ENCODE measurements around the gene PINLYP.
"Not testable (repeated sequence)": the region's sequence is repeated elsewhere in the genome, so short reads cannot be mapped to it uniquely, and the experiment has no call there.

Gene PINLYP

DNA sequence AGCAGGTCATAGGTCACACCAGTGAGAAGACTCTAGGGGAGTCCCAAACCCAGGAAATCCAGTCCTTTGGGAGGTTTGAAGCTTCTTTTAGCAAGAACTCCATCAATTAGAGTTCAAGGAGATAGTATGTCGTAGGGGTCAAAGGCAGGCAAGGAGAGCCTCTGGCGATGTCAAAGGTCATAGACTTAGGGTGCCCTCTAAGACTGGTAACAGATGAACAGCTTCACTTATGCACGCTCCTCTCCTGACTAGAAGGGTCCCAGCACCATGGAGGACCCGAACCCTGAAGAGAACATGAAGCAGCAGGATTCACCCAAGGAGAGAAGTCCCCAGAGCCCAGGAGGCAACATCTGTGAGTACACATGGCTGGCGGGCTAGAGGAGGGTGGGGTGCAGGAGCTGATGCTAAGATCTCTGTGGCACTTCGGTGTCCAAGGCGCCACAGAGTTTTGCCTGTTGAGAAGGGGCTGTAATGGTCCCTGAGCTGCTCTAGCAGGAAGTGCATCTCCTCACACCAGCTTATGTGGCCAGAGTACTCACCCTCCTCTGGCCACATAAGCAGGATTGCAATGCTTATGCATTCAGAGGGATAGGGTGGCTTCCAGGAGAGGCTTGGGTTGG is 21.4 kb downstream of the PINLYP start:
- intact Hi-C loops (cut with DNase I) = loop anchor here (1.0 to 10.0 kb wide), 3 partner anchors 22 to 62 kb away; partner anchors contain the start of genes PINLYP, XRCC1 and ZNF575
- DNase-seq = peak in 3 of 42 donors; percentile 14 to 32 (median 19)

DNA sequence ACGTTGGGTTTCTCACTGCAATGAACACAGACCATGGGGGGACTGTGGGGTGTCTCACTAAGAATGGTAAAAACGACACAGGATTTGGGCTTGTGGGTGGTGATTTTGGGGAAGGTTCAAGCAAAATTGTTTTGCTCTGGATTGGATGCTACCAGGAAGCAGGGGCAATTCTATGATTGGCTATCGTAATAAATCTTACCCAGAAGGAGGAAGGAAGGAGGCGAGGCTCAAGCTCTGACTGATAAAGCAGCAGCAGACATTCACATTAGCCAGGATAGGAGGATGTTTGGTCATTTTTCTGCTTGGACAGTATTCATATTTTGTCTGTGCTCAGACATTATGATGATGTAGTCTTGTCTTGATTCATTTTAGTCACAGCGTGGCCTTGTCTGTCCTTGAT is 22.3 kb downstream of the PINLYP start:
- intact Hi-C loops (cut with DNase I) = loop anchor here (5.0 to 10.0 kb wide), 2 partner anchors 54 to 63 kb away; partner anchors contain the start of gene ZNF575
- peak in 2 of 42 donors; percentile 43 for DNase-seq

DNA sequence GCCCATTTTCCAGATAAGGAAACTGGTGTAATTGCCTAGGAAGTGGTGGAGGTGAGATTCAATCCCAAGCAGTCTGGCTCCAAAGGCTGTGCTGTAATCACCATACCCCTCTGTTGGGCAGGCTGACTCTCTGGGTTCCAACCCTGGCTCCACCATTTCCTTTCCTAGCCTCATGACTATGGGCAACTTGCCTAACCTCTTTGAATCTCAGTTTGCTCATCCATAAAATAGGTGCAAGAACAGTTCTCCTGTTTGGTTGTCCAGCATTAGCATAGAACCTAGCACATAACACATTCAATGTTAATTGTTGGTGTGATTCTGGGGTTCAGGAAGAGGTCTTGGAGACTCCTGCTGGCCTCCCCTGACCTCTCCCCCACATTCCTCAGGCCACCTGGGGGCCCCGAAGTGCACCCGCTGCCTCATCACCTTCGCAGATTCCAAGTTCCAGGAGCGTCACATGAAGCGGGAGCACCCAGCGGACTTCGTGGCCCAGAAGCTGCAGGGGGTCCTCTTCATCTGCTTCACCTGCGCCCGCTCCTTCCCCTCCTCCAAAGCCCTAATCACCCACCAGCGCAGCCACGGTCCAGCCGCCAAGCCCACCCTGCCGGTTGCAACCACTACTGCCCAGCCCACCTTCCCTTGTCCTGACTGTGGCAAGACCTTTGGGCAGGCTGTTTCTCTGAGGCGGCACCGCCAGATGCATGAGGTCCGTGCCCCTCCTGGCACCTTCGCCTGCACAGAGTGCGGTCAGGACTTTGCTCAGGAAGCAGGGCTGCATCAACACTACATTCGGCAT is 23.0 kb downstream of the PINLYP start:
- DNase-seq = no peak
- intact Hi-C loops (cut with DNase I) = loop anchor here (5.0 to 10.0 kb wide), 2 partner anchors 54 to 64 kb away; partner anchors contain the start of gene ZNF575

DNA sequence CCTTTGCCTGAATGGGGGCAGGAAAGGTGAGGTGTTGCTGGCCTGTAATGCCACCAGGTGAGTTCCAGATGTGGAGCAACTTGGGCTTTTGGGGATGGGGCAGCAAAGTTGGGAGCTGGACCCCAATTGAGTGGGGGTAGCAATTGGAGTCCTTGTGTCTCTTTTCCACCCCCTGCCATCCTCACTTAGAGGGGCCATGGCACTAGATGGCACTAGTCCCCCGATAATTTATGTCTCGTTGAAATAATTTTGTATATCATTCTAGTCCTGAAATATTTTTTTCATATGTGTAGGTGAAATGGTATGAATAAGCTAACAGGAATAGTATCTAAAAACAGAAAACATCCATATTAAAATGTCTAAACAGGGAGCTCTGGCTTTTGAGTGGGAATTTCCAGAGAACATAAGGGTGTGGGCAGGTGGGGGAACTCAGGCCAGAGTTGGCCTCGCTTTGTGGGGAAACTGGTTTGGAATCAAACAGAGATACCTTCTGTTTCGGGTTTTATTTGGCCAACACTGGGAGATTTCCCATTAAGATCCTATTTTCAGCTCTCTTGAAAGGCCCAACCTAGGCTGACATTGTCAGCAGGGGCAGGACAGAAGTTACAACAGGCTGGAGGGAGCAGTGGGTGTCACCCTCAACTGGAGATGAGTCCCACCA is 24.2 kb downstream of the PINLYP start:
- intact Hi-C loops (cut with DNase I) = loop anchor here (5.0 to 10.0 kb wide), 2 partner anchors 53 to 65 kb away; partner anchors contain the start of gene ZNF575
- DNase-seq = peak in 4 of 42 donors; percentile 15 to 61 (median 34)

DNA sequence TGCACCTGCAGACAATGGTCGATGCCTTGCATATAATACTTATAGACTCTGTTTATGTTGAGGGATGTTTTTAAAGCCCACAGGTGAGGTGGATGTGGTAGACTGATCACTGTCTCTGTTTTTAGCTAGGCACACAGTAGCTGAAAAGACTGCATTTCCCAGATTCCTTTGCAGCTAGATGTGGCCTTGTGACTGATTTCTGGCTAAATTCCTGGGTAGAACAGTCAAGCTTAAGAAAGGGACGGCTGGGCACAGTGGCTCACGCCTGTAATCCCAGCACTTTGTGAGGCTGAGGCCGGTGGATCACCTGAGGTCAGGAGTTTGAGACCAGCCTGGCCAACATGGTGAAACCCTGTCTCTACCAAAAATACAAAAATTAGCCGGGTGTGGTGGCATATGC is 24.7 kb downstream of the PINLYP start:
- intact Hi-C loops (cut with DNase I) = not testable (repeated sequence)
- DNase-seq = peak in 2 of 42 donors; percentile 38 to 42

DNA sequence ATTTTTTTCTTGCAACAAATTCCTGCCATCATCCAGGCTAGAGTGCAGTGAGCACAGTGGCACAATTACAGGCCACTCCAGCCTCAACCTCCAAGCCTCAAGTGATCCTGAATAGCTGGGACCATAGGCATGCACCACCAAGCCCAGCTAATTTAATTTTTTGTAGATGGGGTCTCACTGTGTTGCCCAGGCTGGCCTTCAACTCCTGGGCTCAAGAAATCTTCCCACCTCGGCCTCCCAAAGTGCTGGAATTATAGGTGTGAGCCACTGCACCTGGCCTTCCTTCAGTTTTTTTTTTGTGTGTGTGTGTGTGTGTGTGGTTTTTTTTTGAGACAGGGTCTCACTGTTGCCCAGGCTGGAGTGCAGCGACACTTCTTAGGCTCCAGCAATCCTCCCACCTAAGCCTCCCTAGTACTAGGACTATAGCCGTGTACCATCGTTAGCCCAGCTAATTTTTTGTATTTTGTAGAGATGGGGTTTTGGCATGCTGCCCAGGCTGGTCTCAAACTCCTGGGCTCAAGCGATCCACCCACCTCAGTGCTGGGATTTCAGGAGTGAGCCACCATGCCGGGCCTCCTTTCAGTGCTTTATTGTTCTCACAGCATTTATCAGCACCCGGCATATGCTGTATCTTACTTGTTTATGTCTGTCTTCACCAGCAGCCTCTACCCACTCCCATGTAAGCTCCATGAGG is 30.4 kb downstream of the PINLYP start:
- intact Hi-C loops (cut with DNase I) = no loop called here
- DNase-seq = no peak

DNA sequence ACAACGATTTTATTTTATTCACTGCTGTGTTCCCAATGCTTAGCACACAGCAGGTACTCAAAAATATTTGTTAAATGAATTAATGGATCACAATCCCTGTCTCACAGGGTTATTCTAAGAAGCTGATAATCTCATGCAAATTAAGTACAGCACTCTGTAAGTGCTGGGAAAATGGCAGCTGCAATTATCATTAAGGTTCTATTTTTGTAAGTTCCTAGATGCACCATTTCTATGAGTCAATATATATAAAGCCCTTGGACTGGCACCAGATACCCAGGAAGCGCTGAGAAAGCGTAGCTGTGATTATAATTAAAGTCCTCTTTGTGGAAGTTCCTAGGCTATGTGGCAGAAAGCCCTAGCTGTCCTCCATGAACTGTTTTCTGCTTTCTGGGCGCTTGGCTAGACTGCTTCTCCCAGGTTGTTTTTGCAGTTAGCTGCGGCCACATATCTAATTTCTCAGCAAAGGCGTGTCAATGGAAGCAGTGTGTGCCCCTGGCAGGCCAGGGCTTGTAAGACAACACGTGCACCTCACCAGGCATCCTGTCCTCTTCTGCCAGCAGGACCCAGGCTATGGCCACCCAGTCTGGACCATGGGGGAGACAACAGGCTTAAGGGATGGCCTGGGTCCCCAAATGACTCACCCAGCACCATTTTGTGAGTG is 31.1 kb downstream of the PINLYP start:
- intact Hi-C loops (cut with DNase I) = no loop called here
- peak in 5 of 42 donors; percentile 3 to 22 (median 13) for DNase-seq

DNA sequence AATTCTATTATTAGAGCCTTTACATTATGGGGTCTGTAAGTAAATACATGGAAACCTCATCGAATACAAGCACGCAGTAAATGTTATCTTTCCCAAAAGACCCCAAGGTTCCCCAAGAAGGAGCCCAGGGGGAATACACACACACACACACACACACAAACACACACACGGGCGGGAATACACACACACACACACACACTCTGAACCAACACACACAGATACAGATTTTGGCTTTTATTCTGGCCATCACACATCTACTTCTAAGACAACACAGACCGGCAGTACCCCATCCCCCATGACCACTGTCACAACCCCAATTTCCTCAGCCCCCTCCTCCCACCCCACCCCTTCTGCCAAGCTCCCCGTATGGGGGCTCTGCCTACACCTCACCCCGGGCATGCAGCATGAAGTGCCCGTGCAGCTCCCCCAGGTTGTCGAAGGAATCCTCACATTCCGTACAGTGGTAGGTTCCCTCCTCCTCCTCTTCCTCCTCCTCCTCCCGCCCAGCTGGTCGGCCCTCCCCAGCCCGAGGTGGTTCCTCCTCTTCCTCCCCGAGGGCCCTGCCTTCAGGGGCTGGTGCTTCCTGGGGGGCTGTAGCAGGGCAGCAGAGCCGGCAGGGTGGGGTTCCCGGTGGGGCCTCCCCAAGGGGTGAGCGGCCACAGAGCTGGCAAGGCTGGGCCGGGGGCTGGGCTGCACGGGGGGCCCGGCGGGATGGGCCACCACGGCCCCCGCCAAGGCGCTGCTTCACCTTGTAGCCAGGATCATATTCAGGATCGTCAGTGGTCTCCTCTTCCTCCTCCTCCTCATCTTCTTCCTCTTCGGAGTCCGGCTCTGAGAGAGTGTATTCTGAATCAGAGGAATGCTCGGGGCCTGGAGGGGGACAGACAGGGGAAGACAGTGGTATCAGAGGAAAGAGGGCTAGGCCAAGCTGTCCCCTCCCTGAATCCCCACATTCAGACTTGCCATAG is 31.9 kb downstream of the PINLYP start:
- peak in 10 of 42 donors; percentile 14 to 63 (median 24) for DNase-seq
- intact Hi-C loops (cut with DNase I) = no loop called here

DNA sequence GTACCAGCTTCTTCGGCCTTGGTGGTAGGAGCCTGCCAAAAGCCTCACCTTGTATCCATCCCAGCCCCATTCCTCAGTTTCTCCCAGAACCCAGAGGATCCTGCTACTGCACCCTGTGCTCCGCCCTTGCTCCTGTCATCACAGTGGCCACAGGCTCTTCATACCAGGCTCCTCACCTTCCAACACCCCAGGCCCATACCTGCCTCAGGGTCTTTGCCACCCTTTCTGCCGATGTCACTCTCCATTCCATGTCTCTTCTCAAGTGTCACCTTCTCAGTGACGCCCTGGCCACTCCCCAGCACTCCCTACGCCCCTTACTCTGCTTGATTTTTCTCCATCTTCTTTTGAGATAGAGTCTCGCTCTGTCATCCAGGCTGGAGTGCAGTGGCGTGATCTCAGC is 34.3 kb downstream of the PINLYP start:
- DNase-seq = no peak
- intact Hi-C loops (cut with DNase I) = no loop called here

DNA sequence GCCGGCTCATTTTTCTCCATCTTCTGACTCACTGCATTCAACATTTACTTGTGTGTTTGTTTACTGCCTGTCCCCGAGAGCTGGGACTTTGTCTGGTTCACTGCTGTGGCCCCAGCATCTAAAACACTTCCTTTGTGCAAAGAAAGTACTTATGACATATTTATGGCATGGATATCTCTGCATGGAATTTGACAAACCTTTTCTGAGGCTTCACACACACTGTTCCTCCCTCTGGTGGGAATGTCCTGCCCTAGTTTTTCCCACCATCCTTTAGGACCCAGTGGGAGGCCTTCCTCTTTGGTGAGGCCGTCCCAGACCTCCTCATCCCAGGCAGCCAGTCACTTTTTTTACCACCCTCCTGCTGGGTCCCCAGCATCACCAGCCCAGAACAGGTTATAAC is 34.9 kb downstream of the PINLYP start:
- intact Hi-C loops (cut with DNase I) = no loop called here
- no peak for DNase-seq

DNA sequence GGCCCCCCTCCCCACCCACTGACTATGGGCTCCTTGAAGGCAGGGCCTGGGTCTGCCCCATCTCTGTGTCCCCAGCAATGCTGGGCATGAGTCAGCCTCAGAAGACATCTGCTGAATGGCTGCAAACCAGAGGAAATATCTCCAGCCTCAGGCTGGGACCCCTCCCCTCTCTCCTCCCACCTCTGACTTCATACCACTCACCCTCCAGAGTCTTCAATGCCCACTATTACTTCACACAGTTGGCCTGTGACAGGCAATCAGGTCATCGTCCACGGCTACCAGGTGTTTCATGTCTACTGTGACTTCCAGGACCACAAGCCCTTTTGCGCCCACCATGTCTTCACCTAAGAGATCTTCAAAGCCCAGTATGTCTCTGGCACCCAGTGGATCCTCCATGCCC is 36.2 kb downstream of the PINLYP start, which contains the start of gene SRRM5:
SRRM5 (plus strand) TSS at position 301 of the 400 bp plus-strand sequence; CDS start at position 335, 34 bp downstream.
- intact Hi-C loops (cut with DNase I) = no loop called here

DNA sequence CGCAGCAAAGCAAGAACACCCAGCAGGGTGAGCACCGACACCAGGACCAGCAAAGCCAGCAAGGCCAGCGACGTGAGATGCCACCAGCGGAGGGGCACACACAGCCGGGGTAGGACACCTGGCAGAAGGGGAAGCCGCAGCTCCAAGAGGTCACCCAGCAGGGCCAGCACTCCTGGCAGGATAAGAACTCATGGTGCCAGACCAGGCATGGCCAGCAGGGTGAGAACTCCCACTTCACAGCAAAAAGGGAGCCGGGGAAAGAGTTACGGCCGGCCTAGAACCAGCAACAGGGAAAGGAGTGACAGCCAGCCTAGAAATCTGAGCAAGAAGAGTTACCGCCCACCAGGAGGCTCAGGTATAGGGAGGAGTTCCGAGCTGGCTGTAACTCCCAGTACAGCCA is 36.8 kb downstream of the PINLYP start:
- no peak for DNase-seq
- intact Hi-C loops (cut with DNase I) = no loop called here

More for the DNA sequence above, 36.2 kb downstream of the PINLYP start, which contains the start of gene SRRM5:
- DNase-seq = no peak

DNA sequence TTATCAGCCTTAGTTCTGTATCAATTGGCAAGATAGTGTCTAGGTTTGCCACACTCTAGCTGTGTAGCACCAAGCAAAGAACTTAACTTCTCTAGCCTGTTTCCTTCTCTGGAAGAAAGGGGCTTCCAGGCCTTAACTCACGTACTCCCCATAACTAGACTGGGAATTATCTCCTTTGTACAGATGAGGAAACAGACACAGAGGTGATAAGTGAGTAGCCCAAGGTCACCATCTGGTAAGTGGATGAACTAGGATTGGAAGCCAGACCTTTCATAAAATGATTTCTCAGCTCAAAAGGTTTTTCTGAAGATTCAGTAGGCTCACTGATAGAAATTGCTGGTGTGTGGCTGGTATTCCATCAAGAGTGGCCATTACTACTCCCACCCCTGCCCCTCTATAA is 40.7 kb downstream of the PINLYP start:
- intact Hi-C loops (cut with DNase I) = no loop called here
- DNase-seq = no peak

DNA sequence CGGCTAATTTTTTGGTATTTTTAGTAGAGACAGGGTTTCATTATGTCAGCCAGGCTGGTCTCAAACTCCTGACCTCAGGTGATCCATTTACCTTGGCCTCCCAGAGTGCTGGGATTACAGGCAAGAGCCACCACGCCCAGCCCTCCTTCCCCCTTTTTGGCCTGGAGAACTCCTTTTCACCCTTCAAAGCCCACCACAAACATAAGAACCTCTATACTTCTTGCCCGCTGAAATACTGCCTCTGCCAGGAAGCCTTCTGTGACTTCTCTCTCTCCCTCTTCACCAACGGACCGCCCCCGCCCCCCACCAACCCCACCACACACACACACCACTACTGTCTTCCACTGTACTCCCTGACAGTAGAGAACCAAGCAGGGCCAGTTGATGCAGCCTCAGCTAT is 41.4 kb downstream of the PINLYP start:
- no peak for DNase-seq
- intact Hi-C loops (cut with DNase I) = no loop called here

DNA sequence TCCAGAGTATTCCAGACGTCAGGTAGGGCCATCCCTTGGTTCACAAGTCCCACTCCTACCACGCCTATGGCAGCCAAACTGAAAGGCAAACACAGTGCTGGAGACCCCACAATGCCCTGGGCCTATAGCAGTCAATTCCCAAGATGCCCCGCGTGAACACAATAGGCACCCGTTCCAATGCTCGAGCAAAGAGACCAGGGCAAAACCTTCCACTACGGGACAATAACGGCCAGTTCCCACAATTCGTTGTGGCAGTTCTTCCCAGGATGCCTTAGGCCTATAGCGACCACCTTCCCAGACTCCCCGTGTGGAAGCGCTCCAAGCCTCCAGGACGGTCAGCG is 43.3 kb downstream of the PINLYP start:
- intact Hi-C loops (cut with DNase I) = no loop called here
- DNase-seq = peak in 12 of 42 donors; percentile 29 to 62 (median 50)

DNA sequence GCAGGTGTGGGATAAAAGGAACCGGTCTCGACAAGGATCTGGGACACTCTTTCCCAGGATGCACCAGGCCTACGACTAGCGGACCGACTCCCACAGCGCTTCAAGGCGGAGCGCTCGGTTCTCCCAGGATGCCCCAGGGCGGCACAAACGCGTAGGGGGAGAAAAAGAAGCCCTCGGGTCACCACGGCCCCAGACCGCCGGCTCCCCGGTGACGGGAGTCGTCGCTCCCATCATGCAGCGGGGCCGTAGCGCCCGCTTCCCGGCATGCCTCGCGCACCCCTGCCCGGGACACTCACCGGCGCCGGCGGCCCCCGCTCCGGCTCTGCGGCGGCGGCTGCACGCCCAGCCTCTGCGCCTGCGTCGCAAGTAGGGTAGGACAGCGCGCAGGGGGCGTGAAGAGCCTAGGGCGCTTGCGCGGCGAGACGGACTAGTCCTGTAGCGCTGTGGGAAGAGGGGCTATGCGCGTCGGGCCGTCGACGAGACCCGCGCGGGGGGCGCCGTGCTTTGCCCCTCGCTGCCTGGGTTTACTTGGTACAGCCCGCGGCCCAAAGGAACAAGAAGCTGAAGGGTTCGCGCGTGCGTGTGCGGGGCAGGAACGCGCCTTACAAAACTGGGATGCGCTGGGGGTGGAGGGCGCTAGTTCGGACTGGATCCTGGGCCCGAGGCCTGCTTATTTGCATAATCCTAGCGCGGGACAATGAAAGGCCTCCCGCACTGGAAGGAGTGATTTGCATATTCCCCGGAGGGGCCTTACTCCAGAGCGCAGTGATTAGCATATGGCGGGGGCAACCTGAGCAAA is 43.9 kb downstream of the PINLYP start, which contains the start of gene ZNF428:
ZNF428 (minus strand) TSS at position 368 of the 799 bp plus-strand sequence. CDS start 5,325 bp downstream, outside the sequence.
- intact Hi-C loops (cut with DNase I) = no loop called here
- peak; percentile 84 to 98 (median 94) for DNase-seq

Data from head of caudate nucleus (tissue), 42 donors.